HG02571 (cell line): ENCODE measurements around the gene PAPOLA.
A peak's percentile ranks its signal among the peaks of the same experiment; 100 is the strongest.
"Not testable (repeated sequence)": the region's sequence is repeated elsewhere in the genome, so short reads cannot be mapped to it uniquely, and the experiment has no call there.

Experiments
- ATAC-seq: cut with Tn5 transposase; IDR thresholded peaks from one replicate; pipeline ENCODE4 v1.9.1; 2021; ENCODE audit warnings: mild to moderate bottlenecking, moderate library complexity; ENCODE audit not compliant: unreplicated experiment

PAPOLA gene

DNA sequence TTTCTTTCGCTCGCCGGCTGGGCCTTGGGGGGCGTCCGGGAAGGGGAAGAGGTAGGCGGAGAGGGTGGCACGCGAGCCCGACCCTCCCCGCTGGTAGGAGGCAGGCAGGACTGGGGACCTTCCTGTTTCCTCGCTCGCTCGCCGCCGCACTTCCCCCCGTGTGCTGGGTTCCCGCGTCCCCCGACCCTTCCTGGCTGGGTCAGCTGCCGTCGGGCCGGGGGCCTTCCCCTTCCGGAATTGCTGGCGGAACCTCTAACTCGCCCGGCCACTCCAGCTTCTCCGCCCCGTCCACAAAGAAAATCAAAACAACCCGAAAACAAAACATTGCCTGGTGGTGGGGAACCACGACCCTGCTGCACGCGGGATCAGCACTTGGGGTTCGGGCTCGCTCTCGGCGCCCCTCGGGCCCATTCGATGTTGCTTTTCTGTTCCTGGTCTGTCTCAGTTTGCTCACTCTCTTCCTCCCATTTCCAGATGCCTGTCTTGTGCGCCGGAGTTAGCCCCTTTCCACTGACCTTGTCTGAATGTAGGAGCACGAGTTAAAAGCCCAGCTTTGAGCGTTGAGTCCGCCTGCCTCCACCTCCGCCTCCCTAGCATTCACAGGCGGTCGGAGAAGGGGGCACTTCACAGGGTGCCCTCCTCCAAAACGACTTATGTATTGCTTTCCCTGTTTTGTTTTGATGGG is 581 bp downstream of the PAPOLA start:
- ATAC-seq, result peak; percentile 28

DNA sequence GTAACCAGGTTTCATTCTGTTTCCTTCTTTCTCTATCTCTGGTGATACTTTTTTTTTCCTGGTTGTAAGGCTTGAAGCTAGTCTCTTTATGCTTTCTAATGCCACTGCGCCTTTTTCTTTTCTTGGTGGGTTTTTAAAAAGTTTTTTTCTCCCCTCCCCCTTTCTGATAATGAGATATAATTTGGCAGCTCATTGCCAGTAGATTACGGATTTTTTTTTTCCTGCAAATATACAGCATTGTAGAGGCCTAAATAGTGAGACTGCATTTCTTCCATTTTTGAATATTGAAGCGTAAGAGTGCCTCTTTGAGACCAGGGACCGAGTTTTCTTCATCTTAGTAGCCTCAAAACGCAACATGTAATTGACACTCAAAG is 1.1 kb downstream of the PAPOLA start:
- no peak for ATAC-seq

DNA sequence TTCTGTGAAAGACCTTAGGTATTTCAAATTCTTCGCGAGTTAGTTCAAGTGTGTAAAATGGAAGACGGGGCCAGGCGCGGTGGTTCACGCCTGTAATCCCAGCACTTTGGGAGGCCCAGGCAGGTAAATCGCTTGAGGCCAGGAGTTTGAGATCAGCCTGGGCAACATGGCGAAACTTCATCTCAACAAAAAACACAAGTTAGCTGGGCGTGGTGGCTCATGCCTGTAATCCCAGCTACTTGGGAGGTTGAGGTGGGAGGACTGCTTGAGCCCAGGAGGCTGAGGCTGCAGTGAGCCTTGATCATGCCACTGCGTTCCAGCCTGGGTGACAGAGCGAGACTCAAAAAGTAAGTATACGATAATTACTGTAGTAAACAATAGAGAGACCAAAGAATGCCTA is 2.2 kb downstream of the PAPOLA start:
- not testable (repeated sequence) for ATAC-seq

DNA sequence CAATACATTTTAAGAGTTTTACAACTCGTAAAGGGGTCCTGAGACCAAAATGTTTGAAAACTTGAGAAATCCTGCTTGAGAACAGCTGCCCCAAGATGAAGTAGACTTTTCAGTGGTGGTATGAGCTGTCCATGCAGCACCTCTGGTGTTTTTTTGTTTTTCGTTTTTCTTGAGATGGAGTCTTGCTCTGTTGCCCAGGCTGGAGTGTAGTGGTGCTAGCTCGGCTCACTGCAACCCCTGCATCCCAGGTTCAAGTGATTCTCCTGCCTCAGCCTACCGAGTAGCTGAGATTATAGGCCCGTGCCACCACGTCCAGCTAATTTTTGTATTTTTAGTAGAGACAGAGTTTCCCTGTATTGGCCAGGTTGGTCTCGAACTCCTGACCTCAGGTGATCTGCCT is 5.5 kb downstream of the PAPOLA start:
- no peak for ATAC-seq

DNA sequence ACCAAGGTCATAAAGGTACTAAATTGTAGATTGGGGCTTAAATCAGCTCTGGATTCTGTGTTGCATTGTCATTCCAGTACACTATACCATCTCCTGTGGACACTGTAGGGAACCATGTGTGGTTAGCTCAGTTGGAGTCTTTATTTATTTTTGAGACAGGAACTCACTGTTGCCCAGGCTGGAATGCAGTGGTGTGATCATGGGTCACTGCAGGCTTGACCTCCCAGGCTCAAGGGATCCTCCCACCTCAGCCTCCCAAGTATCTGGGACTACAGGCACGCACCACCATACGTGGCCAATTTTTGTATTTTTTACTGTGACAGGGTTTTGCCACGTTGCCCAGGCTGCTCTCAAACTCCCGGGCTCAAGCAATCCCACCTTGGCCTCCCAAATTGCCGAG is 6.7 kb downstream of the PAPOLA start:
- ATAC-seq, result no peak

DNA sequence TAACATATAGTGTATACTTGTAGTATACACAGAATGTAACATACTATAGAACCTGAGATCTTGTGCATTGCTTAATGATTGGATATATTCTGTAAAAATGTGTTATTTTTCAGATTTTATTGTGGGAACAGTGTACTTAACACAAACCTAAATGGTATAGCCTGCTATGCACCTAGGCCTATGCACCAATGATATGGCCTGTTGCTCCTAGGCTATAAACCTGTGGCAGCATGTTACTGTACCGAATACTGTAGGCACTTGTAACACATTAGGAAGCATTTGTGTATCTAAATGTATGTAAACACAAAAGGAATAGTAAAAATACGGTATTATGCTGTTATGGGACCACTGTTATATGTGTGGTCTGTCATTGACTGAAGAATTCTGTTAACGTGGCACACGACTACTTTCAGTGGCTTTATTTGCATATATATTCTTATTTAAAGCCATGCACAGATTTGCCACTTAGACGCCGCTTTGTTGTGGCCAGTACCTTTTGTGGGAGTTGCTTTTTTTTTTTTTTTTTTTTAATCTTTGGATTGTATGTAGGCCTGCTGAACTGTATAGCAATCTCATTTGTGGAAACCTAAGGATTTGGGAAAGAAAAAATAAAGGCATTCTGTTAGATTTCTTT is 7.4 kb downstream of the PAPOLA start:
- no peak for ATAC-seq

DNA sequence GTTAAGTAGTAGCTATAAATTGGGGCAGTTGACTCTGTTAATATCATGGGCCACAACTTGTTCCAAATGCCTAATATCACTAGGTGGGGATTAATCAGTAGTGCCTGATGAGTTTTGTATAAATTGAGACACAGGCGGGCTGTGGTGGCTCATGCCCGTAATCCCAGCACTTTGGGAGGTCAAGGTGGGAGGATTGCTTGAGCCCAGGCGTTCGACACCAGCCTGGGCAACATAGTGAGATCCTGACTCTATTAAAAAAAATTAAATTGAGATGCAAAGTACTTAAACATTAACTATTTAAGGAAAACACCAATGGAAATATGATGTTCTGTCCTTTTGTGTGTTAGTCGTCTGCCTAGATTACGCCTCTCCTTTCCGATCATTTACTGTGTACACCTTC is 9.0 kb downstream of the PAPOLA start:
- no peak for ATAC-seq

DNA sequence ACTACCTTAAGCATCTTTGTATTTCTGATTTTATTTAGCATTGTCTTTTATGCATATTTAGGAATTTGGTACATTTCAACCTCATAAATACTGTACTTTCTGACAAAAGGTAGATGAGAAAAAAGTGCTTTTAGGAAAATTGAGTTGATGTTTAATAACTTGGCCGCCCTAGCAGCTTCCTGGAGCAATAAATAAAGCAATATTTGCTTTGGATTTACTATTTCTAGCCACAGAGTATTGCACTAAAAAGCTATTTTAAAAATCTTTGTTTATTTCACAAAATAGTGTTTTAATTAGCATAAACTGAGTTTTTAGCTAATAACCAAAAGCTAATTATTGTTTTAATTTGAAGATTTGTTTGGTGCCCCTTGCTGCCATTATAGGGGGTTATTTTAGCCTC is 9.5 kb downstream of the PAPOLA start:
- no peak for ATAC-seq

DNA sequence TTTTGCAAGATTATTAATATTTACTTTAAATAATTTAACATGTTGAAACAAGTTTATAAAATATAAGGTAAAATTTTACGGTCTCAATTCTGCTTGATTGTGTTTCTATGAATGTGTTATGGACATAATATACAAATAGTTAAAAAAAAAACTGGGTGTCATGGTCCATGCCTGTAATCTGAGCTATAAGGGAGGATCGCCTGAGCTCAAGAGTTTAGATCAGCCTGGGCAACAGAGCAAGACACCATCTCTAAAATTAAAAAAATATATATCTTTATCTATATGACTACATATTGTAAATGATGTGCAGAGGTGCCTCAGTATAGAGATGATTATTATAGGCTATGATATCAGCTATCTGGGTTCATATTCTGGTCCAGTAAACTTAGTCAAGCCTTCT is 9.9 kb downstream of the PAPOLA start:
- ATAC-seq, result no peak

DNA sequence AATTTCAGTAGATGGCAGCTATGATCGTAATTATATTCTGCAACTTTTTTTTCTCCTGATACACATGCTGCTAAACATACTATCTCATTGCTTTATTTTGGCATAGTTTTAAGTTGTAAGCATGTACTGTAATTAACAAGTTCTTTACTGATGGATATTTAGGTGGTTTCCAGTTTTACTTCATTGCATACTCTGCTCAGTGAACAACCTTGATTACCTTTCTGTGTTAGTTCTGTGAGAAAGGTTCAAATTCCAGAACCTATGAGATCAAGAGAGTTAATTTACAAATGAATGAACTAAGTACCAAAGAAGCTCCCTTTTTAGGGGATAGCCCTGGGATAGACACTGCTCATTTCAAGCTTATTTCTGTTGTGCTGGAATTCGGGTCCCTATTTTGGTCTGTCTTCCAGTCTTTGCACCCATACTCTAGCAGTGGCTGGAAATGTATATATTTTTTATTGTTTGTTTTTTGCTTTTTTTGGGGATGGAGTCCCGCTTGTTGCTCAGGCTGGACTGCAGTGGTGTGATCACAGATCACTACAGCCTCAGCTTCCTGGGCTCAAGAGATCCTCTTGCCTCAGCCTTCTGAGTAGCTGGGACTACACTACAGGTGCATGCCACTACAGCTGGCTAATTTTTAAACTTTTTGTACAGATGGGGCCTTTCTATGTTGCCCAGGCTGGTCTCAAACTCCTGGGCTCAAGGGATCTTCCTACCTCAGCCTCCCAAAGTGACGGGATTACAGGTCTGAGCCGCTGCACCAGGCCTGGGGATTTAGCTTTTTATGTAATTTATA is 10.6 kb downstream of the PAPOLA start:
- ATAC-seq, result no peak

DNA sequence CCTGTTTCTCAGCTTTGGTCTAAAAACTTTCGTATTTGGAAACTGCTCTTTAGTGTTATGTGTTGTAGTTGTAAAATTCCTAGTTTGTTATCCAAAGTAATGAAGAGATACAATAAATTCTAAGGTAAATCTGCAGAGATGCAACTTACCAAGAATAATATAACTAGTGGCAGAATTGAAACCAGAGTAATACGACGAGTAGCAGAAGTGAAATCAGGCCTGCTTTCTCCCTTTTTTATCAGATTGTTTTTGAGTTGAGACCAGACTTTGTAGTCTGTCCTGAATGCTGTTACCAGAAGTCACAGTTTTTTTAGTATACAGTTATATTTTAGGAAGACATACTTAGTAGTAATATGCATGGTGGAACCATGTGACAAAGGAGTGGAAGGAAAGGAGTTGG is 12.5 kb downstream of the PAPOLA start:
- ATAC-seq, result no peak

DNA sequence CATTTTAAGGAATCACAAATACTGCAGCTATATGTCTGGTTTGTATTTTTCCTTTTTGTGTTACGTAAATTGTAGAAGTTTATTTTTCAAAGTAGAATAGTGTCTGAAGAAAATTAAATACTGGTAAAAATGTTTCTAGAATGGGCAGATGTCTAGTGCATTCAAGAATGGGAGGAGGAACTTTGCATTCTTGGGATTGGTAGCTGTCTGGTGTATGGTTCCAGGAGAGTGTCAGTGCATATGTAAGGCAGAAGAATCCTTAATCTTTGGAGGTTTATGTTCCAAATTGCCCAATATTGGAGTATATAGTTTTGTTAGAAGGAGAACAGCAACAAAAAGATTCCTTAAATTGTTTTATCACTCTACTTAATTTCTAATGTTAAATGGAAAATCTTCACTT is 13.5 kb downstream of the PAPOLA start:
- no peak for ATAC-seq

DNA sequence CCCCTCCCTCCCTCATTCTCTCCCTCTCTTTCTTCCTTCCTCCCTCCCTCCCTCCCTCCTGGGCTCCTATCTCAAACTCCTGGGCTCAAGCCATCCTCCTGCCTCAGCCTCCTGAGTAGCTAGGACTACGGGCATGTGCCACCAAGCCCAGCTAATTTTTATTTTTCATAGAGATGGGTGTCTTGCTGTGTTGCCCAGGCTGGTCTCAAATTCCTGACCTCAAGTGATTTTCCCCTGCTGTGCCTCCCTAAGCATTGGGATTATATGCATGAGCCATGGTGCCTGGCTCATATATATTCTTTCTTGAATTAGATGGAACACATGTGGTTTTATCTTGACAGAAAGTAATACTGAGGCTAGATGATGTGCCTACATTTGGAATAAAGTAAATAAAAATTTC is 14.2 kb downstream of the PAPOLA start:
- no peak for ATAC-seq

DNA sequence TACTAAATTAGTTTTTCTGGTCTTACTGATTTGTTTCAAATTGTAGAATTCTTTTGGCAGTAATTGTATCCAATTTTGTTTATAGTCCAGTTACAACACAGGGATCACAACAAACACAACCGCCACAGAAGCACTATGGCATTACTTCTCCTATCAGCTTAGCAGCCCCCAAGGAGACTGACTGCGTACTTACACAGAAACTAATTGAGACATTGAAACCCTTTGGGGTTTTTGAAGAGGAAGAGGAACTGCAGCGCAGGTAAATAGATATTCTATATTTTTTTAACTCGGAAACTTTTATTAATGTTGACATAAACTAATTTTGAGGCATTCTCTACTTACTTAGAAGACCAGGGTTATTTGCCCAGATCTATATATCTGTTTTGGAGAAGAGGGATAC is 17.8 kb downstream of the PAPOLA start:
- ATAC-seq, result no peak

DNA sequence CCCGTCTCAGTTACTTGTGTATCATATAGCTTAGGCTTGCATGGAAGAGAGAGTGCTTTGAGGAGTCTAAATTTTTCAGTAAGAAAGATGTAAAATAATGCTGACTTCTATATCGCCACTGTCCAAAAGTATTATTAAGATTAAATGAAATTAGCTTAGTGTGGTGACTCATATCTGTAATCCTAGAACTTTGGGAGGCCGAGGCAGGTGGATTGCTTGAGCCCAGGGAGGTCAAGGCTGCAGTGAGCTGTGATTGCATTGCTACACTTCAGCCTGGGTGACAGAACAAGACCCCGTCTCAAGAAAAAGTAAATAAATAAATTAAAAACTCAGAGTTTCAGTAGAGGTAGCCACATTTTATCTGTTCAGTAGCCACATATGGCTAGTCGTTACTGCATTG is 23.3 kb downstream of the PAPOLA start:
- no peak for ATAC-seq

DNA sequence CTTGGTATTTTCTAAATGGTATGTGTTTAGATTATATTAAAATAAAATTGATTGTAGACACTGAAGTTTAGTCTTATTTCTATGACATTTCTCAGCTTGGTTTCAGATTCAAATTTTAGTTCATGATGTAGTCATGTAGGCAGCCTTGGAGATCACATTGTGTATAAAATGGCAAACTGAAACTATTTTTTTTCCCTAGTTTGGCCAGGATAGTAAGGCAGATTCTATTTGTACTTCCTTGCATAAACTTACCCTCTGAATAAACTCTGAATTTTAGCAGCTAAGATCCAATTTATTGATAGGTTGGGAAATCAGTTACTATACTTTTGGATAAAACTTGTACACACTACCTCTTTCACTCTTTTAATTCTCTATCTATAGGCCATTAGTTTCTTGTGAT is 30.4 kb downstream of the PAPOLA start:
- ATAC-seq, result no peak

DNA sequence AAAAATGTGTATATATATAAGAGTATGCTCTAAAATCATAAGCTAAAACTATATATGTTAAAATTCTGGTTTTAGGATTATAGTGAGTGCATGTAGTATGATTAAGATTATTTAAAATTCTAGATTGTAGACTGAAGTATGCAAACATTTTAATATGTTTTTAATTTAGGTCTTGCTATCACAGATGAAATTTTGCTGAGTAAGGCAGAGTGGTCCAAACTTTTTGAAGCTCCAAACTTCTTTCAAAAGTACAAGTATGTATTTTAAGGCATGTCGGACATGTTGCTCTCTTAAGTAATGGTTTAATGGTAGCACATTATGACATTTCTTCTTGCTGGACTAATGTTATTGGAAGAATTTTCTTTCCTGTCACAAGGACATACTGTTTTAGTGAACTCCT is 34.6 kb downstream of the PAPOLA start:
- ATAC-seq, result no peak

DNA sequence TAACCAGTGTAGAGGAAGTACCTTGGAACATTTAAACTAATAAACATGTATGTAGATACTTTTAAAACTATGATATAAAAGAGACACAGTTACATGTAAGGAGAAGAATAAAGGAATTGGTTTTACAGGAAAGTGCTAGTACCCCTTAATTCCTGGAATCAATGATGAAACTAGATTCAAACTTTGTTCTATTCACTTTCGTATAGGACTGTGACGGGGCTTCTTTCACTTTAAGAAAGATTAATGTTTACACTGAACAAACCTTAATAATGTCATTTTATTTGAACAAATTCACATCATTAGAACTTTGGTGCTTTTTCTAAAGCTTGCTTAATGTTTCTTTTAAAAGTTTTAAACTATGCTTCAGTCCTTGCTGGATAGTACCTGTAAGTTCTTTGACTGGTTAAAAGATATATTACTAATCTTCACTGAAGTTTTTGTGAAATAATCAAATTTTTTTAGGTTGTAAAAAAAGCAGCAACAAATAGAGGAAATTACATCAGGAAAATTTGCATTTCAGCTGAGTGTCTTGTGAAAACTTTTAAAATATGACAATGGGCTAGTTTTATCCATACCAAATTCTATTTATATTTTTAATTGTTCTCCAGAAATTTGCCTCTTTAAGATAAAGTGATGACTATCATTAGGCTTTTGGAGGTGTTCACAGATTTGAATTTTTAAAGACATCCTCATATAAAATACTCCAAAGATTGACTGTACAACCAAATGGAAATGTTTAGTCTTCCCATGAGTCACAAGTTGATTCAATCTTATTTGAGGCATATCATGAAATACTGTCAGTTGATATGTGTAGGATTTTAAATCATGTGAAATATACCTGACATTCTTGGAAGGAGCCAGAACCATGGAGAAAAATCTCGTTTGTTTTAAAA is 36.2 kb downstream of the PAPOLA start:
- no peak for ATAC-seq

DNA sequence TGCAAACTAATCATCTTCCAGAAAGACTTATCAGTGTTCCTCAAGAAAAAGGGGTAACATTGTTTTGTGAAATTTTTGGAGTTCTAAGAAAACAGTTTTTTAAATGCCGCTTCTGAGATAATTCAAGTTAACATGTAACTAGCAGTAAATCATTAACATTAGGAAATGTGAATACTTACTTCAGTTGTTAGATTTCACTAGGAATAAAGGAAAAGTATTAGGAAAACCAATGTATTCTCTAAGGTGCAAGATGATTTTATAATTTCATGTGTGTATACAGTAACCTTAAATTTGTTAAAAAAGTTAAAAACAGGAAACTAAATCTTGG is 36.8 kb downstream of the PAPOLA start:
- no peak for ATAC-seq

DNA sequence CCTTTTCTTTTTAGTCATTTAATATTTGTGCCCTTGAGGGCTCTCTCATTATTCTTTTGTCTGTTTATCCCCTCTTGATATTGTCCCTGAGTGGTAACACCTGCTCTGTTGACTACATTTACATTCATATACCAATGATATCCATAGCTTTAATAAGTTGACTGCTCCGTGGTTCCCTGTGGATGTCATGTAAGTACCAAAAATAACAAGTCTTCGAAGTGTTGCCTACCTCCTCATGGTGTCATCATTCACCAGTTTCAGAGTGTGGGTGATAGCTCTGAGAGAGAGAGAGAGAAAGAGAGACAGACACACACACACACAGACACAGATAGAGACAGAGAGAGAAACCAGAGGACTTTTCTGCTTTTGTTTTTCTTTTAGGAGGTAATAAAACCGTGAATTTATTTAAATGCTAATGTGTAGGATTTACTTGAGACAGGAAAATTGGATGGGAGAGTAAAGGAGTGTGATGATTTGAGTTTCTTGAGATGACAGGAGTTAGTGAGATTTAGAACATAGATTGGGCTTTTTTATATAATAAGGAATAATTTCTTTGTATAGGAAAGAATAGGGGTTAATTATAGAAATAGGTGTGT is 52.2 kb downstream of the PAPOLA start:
- no peak for ATAC-seq

DNA sequence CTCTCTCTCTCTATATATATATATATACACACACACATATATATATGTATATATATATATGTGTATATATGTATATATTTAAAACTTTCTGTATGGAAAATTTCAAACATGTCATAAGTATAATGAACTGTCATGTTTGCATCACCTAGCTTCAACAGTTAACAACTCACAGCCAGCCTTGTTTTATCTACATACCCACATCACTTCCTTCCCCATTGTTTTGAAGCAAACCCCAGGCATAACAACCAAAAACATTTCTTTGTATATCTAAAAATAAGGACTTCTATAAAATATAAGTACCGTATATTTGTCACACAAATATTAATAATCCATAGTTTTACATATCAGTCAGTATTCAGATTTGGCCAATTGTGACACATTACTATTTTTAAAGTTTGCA is 57.4 kb downstream of the PAPOLA start:
- no peak for ATAC-seq
